HG03439 (cell line): ENCODE measurements around the gene KRT34.
"Not testable (repeated sequence)": the region's sequence is repeated elsewhere in the genome, so short reads cannot be mapped to it uniquely, and the experiment has no call there.

Experiments
- ATAC-seq: cut with Tn5 transposase; IDR thresholded peaks from one replicate; pipeline ENCODE4 v1.9.1; 2021; ENCODE audit warnings: mild to moderate bottlenecking, moderate library complexity; ENCODE audit not compliant: unreplicated experiment

KRT34 gene

GRCh38 chr17:41404024-41404671 lies 22.0 kb upstream of the KRT34 start:
- no peak for ATAC-seq

DNA sequence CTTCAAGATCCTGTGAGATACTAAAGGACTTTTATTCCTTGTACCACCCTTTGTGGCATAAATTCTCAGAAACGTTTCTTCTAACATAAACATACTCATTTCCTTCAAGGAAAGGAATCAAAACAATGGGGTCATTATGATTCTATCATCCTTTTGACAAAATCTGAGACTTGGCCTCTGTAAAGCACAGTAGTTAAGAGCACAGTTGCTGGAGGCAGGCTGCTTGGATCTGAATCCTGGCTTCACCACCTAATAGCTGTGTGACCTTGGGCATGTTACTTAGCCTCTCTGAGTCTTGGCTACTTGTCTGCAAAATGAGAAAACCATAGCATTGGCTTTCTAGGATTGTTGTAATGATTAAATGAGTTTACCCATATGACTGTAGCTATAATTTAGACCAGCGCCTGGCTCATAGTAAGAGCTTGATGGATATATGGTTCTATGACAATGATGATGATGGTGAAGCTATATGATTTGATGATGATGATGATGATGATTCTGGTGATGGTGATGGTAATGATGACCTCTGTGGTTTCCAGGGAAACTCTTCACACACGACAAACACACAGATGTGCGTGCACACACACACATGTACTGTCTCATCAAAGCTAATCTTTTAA lies 21.4 kb upstream of the KRT34 start:
- ATAC-seq = no peak

DNA sequence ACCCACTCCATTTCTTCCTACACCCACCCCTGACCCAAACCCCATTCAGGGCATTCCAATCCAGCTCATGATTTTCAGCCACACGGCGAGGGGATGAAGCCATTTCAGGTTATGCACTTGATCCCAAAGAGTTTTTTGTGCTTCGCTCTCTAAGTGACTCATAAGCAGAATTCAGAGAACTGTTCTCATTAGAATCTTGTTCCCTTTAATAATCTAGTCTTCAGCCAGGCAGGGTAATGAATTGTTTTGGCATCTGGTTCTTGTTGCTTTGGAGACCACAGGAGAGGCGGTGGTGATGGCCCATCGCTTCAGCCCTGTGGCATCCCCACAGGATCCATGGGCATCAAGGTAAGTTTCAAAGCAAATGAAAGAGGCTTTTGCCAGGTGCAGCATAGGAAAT lies 20.1 kb upstream of the KRT34 start:
- ATAC-seq = no peak

GRCh38 chr17:41396996-41397660 lies 15.0 kb upstream of the KRT34 start, which contains the start of gene KRT31:
TSS of gene KRT31 (minus strand) at chr17:41397608. CDS start at chr17:41397539, 69 bp downstream.
- no peak for ATAC-seq

DNA sequence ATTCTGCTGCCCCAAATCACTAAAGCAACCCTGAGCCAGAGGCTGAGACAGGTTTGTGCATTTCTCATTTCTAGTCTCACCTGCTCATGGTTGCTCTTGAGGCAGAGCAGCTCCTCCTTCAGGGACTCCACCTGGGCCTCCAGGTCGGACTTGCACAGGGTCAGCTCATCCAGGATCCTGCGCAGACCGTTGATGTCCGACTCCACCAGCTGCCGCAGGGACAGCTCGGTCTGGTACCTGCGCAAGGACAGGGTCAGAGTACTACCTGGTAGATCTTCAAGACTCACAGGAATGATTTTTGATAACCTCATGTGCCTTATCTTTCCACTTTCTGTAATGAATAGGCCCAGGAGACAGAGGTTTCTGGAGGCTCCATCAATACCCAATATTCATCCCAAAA lies 14.2 kb upstream of the KRT34 start:
- ATAC-seq = no peak

GRCh38 chr17:41395611-41396010 lies 13.5 kb upstream of the KRT34 start:
- no peak for ATAC-seq

DNA sequence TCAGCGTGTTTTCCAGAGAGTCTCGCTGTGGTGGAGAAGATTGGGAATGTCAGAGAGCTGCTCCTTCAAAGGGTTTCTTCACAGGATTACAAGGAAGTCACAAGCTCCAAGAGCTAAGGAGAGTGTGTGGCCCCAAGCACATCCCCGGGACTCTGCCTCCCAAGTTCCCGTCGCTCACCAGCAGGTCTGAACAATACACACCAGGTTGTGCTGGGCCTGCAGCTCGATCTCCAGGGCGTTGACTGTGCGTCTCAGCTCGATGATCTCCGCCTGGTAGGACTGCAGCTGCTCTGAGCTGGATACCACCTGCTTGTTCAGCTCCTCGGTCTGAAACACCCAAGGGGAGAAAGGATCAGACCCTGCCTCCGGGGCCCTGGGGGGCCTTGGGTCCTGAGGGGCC lies 12.9 kb upstream of the KRT34 start:
- not testable (repeated sequence) for ATAC-seq

GRCh38 chr17:41394254-41394996 lies 12.3 kb upstream of the KRT34 start:
- ATAC-seq = no peak

- ATAC-seq = no peak
These were observed 11.7 kb upstream of the KRT34 start for GRCh38 chr17:41393826-41394225.

DNA sequence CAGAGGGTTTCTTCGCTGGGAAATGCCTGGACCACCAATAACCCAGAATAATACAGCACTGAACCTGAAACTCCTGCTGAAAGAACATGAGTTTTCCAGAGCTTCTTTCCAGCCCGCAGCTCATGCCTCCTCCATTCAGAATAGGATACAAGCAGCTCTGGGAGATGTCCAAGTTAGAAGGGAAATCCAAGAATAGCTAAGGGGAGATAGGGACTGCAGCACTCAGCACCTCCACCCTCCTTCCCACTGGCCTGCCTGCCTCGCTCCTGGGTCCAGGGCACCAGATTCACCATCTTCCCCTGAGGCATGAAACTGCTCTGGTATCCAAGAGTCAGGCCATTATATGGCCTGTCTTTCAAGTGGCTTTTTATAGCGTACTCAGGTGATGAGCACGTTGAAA lies 11.2 kb upstream of the KRT34 start:
- no peak for ATAC-seq

DNA sequence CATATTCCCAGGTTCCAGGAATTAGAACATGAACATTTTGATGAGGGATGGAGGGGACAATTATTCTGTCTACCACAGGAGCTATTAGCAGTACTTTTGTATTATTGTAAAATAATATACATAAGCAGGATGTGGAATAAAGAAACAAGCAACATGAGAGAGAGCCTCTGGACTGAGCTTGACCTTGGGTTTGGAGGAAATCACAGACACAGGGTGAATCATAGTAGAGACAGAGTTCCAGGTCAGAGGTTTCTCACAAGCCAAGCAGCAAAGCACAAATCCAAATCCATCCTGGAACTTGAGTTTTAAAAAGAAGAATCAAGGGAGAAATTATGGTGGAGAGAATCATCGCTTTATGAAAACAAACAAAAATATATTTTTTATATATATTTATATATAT lies 10.2 kb upstream of the KRT34 start:
- ATAC-seq = no peak

- no peak for ATAC-seq
These were observed 9.4 kb upstream of the KRT34 start for GRCh38 chr17:41391535-41391934.

DNA sequence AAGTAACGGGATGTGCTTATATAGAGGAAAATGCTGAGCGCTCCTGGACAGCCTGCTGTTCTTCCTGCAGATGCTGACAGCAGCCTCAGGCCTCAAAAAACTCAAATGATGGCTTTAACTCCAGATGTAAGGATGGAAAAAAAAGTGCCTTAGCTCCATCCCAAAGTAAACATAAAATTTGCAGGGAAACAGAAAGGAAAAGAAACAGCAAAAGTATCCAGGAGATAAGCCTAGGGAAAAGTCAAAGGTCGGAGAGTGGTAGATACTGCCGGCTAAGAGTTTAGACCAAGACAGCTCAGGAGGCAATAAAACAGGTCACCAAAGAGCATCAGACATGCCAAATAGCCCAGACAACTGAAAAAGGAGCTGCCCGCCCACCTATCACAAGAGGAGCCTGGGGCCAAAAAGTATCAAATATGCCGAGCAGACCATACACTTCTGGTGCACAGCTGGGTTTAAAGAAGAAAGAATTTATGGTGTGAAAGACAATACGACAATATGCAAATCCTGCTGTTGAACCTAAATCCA lies 8.4 kb upstream of the KRT34 start:
- no peak for ATAC-seq

- ATAC-seq = no peak
These were observed 5.6 kb upstream of the KRT34 start for GRCh38 chr17:41387670-41388069.

DNA sequence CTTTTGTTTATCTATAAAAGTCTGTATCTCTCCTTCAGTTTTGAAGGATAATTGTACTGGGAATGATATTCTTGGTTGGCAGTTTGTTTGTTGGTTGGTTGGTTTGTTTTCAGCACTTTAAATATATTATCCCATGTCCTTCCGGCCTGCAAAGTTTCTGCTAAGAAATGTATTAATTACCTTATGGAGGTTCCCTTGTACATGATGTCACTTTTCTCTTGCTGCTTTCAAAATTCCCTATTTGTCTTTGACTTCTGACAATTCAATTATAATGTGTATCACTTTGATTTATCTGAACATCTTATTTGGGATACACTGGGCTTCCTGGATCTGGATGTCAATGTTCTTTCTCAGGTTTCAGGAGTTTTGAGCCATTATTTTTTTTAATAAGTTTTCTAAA lies 4.1 kb upstream of the KRT34 start:
- no peak for ATAC-seq

GRCh38 chr17:41383690-41384089 lies 1.6 kb upstream of the KRT34 start:
- ATAC-seq = no peak

DNA sequence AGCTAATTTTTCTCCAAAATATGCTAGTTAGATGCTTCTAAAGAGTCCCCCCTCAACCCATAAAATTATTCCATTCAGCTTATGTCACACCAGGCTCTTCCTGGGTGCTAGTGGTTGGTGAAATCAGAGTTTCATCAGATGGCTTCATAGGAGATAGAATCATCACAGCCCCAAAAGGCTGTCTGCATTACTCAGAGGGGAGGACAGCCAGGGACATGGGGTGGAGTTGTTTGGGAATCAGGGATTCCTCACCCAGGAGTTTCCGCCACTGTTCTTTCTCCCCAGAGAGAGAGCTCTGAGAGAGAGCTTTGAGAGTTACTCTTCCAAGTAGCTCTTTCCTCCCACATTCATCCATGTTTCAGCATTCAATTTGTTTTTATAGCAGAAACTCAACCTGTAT lies 288 bp upstream of the KRT34 start:
- ATAC-seq = no peak

DNA sequence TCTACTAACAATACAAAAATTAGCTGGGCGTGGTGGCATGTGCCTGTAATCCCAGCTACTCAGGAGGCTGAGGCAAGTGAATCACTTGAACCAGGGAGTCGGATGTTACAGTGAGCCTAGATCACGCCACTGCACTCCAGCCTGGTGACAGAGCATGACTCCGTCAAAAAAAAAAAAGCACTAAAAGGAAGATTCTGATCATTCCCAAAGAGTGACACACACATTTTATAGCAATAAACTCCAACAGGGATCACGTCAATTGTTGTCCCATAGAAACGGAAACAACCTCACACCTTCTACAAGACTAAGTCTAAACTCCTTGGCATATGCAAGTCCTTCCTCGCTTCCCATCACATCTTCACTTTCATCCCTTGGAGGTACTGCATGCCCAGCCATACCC lies 2.0 kb downstream of the KRT34 start:
- ATAC-seq = not testable (repeated sequence)

DNA sequence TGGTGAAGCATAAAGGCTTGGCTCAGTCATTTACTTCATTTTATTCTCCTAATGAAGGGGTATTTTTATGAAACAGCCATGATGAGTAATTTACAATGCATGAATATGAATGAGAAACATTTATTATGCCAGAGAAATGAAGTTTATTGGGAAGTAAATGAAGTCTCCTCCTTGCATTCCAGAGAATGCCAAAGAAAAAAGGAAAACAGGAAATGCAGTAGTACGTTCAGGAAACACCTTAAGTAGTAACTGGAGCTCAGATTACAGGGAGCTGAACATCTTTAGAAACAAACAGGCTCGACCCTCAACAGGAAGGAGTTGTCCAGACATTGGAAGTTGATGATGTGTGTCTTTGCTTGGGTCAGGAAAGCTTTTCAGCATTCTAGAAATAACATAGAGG lies 4.6 kb downstream of the KRT34 start:
- no peak for ATAC-seq

DNA sequence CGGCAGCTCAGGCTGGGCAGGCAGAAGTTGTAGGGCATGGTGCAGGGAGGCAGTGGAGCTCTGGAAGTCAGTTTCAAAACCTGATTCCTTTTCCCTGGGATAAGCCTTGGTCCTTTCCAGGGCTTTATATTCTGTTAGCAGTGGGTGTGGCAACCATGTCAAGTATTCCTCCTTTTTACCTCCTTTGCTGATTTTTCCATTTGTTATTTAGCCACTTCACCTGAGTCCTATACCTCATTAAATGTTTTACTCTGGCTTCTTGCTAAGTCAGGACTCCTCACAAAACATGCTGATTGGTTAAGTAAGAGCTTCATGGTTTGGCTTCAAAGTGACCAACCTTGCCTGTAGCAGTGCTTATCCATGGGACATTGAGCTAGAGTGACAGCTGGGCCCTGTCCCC lies 12.4 kb downstream of the KRT34 start, which contains the start of gene KRT33B:
KRT33B (minus strand) TSS at position 101 of the 400 bp plus-strand sequence; CDS start at position 38, 63 bp downstream.
- no peak for ATAC-seq

DNA sequence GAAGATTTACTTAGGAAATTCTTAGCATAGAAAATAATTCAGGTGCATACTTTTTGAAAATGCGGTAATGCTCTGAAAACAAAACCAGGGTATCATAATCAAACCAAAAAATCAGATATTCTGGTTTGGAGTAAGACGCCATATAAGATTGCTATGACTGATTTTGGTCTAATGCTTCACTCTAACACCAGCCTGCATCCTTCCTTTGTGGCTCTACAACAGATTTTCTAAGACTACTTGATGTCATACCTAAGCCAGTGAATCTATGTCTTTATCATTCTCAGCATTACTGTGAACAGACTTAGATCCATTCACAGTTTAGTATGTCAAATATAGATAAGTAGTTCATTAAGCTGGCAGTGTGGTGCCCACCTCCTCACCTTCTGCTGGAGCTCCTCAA lies 13.1 kb downstream of the KRT34 start:
- ATAC-seq = no peak
